GM12891 (cell line): Measurements from ENCODE around the gene CLTC.

Experiments used
- PAX5 ChIP-seq: IDR thresholded peaks from 2 replicates; pipeline ENCODE4 v1.6.1; 2011; ENCODE audit warnings: low read length, moderate library complexity, mild to moderate bottlenecking; ENCODE audit not compliant: insufficient read depth, severe bottlenecking
- POLR2A ChIP-seq: IDR thresholded peaks from 2 replicates; pipeline ENCODE4 v1.6.1; 2011; ENCODE audit warnings: low read depth, low read length, control low read depth
- POLR2AphosphoS5 ChIP-seq: IDR thresholded peaks from 2 replicates; pipeline ENCODE4 v1.6.1; 2011; ENCODE audit warnings: low read depth, low read length, control low read depth
- POU2F2 ChIP-seq: IDR thresholded peaks from 2 replicates; pipeline ENCODE4 v1.6.1; 2011; ENCODE audit warnings: low read depth, mild to moderate bottlenecking, control low read depth, low read length, moderate library complexity
- SPI1 ChIP-seq: IDR thresholded peaks from 2 replicates; pipeline ENCODE4 v1.6.1; 2011; ENCODE audit warnings: low read depth, low read length, control low read depth
- TAF1 ChIP-seq: IDR thresholded peaks from 2 replicates; pipeline ENCODE4 v1.6.1; 2011; ENCODE audit warnings: low read depth, low read length, control low read depth

DNA sequence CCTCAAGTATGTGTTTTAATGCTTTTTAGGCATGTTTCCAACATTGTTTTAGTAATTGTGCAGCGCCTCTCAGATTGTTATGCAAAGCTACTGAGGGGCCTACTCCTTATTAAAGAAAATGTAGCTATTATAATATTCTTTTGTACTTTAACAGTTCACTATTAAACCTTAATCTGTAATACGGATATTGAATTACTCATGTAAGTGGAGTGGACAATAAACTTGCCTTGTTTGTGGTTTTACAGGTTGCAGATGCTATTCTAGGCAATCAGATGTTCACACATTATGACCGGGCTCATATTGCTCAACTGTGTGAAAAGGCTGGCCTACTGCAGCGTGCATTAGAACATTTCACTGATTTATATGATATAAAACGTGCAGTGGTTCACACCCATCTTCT lies 46.5 kb downstream of the CLTC start:
- no peak for TF ChIP-seq POLR2AphosphoS5
- no peak for TF ChIP-seq POLR2A
- no peak for TF ChIP-seq POU2F2
- TF ChIP-seq TAF1, result no peak
- no peak for TF ChIP-seq SPI1
- TF ChIP-seq PAX5, result no peak
